GM23338 (cell line): ENCODE data around the gene TTC31. TPM values are rescaled to one million over a fixed set of nuclear protein-coding genes. Genes with fewer than 3 reads are reported as not detected.
A peak's percentile ranks its signal among the peaks of the same experiment; 100 is the strongest.

Experiments
- ATAC-seq: fragments of 200-7000 bp; cut with Tn5 transposase; 3 replicates; pipeline ENCODE4 v1.9.1; 2020
- DNase-seq: peaks from one replicate; pipeline ENCODE4 v3.0.0-alpha.2; 2015; ENCODE audit warnings: low spot score
- H2AFZ ChIP-seq: fragments of 200-600 bp; sonication (generic); 2 replicates; pipeline ENCODE4 v1.8.0; 2016; ENCODE audit warnings: antibody characterized with exemption, mild to moderate bottlenecking, moderate library complexity
- H3F3A ChIP-seq: fragments of 200-600 bp; sonication (generic); replicated peaks from 2 replicates; pipeline ENCODE4 v1.8.0; 2017; ENCODE audit warnings: antibody characterized with exemption, mixed run types, low read depth
- H3K27ac ChIP-seq: fragments of 200-600 bp; sonication (generic); 2 replicates; pipeline ENCODE4 v1.6.1; 2016; ENCODE audit warnings: low read depth
- H3K27me3 ChIP-seq: fragments of 200-600 bp; sonication (generic); 2 replicates; pipeline ENCODE4 v1.8.0; 2016; ENCODE audit warnings: mild to moderate bottlenecking, mixed run types, moderate library complexity; ENCODE audit not compliant: insufficient read depth
- H3K36me3 ChIP-seq: fragments of 200-600 bp; sonication (generic); 2 replicates; pipeline ENCODE4 v1.8.0; 2016; ENCODE audit warnings: mild to moderate bottlenecking; ENCODE audit not compliant: insufficient read depth
- H3K4me1 ChIP-seq: fragments of 200-600 bp; sonication (generic); 2 replicates; pipeline ENCODE4 v1.8.0; 2016; ENCODE audit warnings: mild to moderate bottlenecking, moderate library complexity; ENCODE audit not compliant: insufficient read depth
- H3K4me2 ChIP-seq: fragments of 200-600 bp; sonication (generic); 2 replicates; pipeline ENCODE4 v1.7.1; 2017; ENCODE audit warnings: mixed run types
- H3K4me3 ChIP-seq: fragments of 200-600 bp; sonication (generic); 2 replicates; pipeline ENCODE4 v1.6.1; 2016; ENCODE audit warnings: mixed run types
- H3K79me2 ChIP-seq: fragments of 200-600 bp; sonication (generic); replicated peaks from 2 replicates; pipeline ENCODE4 v1.8.0; 2017; ENCODE audit warnings: mild to moderate bottlenecking; ENCODE audit not compliant: insufficient read depth
- H3K9me2 ChIP-seq: fragments of 200-600 bp; sonication (generic); 2 replicates; pipeline ENCODE4 v1.8.0; 2017; ENCODE audit not compliant: insufficient read depth
- H4K20me1 ChIP-seq: fragments of 200-600 bp; sonication (generic); replicated peaks from 2 replicates; pipeline ENCODE4 v1.8.0; 2017; ENCODE audit warnings: mild to moderate bottlenecking; ENCODE audit not compliant: insufficient read depth
- H3K27ac Mint-ChIP-seq: 2 replicates; pipeline ENCODE4 v1.8.0; 2020; ENCODE audit warnings: inconsistent platforms, mild to moderate bottlenecking, moderate library complexity, mixed read lengths
- H3K27me3 Mint-ChIP-seq: 3 replicates; pipeline ENCODE4 v1.8.0; 2022; ENCODE audit warnings: low read depth, mild to moderate bottlenecking, moderate library complexity, mixed read lengths, inconsistent platforms; ENCODE audit not compliant: insufficient read depth, poor library complexity
- H3K36me3 Mint-ChIP-seq: 3 replicates; pipeline ENCODE4 v1.8.0; 2021; ENCODE audit warnings: low read depth, mild to moderate bottlenecking, inconsistent platforms, moderate library complexity, mixed read lengths
- H3K4me1 Mint-ChIP-seq: 3 replicates; pipeline ENCODE4 v1.8.0; 2020; ENCODE audit warnings: mild to moderate bottlenecking, inconsistent platforms, mixed read lengths
- H3K4me3 Mint-ChIP-seq: 3 replicates; pipeline ENCODE4 v1.8.0; 2021; ENCODE audit warnings: moderate library complexity, mild to moderate bottlenecking, inconsistent platforms, mixed read lengths
- H3K9me3 Mint-ChIP-seq: 3 replicates; pipeline ENCODE4 v1.8.0; 2020; ENCODE audit warnings: moderate library complexity, mild to moderate bottlenecking, inconsistent platforms, mixed read lengths
- EZH2 ChIP-seq: fragments of 200-600 bp; sonication (generic); IDR thresholded peaks from one replicate; pipeline ENCODE4 v1.8.0; 2017; ENCODE audit warnings: antibody characterized with exemption, mild to moderate bottlenecking, low read depth; ENCODE audit not compliant: unreplicated experiment
- EZH2phosphoT487 ChIP-seq: fragments of 200-600 bp; sonication (generic); IDR thresholded peaks from one replicate; pipeline ENCODE4 v1.8.1; 2018; ENCODE audit warnings: antibody characterized with exemption; ENCODE audit not compliant: unreplicated experiment
- JUNB ChIP-seq: IDR thresholded peaks from one replicate; pipeline ENCODE4 v1.6.1; 2016; ENCODE audit warnings: antibody characterized with exemption; ENCODE audit not compliant: unreplicated experiment
- NANOG ChIP-seq: IDR thresholded peaks from 2 replicates; pipeline ENCODE4 v1.6.1; 2016; ENCODE audit warnings: antibody characterized with exemption, borderline replicate concordance
- STAT1 ChIP-seq: IDR thresholded peaks from one replicate; pipeline ENCODE4 v1.6.1; 2016; ENCODE audit warnings: antibody characterized with exemption; ENCODE audit not compliant: unreplicated experiment
- ZNF114 ChIP-seq: fragments of 250-450 bp; sonication (Bioruptor Pico); IDR thresholded peaks from 2 replicates; pipeline ENCODE4 v1.5.0; 2020; ENCODE audit warnings: mild to moderate bottlenecking, moderate library complexity
- ZNF331 ChIP-seq: fragments of 250-450 bp; sonication (Bioruptor Pico); IDR thresholded peaks from 2 replicates; pipeline ENCODE4 v1.5.0; 2020; ENCODE audit warnings: low read depth, mild to moderate bottlenecking, moderate library complexity
- polyA plus RNA-seq: library from polyadenylated mRNA; unstranded; fragments of >200 nt; fragmentation: Nextera tagmentation; extraction: Ambion mirVana; gene quantifications from 2 replicates; pipeline ENCODE4 v1.2.1, GENCODE V29; 2016
- total RNA-seq: library from RNA; depleted of rRNA; stranded (reverse); fragments of >200 nt; shearing (Covaris generic); gene quantifications from 2 replicates; pipeline ENCODE4 v1.2.3, GENCODE V29; 2014
- TF ChIP-seq, protein P1 (sequence below): fragments of 250-450 bp; sonication (Bioruptor Pico); IDR thresholded peaks from 2 replicates; pipeline ENCODE4 v1.5.0; 2020; ENCODE audit warnings: mild to moderate bottlenecking, moderate library complexity
- TF ChIP-seq, protein P2 (sequence below): IDR thresholded peaks from one replicate; pipeline ENCODE4 v1.6.1; 2018; ENCODE audit warnings: antibody characterized with exemption; ENCODE audit not compliant: unreplicated experiment
- TF ChIP-seq, protein P3 (sequence below): IDR thresholded peaks from 2 replicates; pipeline ENCODE4 v1.6.1; 2016; ENCODE audit warnings: antibody characterized with exemption

TTC31 gene
- total and polyA plus RNA-seq, 2 experiments from 2014 or later: 15.8 to 29.2 TPM

DNA sequence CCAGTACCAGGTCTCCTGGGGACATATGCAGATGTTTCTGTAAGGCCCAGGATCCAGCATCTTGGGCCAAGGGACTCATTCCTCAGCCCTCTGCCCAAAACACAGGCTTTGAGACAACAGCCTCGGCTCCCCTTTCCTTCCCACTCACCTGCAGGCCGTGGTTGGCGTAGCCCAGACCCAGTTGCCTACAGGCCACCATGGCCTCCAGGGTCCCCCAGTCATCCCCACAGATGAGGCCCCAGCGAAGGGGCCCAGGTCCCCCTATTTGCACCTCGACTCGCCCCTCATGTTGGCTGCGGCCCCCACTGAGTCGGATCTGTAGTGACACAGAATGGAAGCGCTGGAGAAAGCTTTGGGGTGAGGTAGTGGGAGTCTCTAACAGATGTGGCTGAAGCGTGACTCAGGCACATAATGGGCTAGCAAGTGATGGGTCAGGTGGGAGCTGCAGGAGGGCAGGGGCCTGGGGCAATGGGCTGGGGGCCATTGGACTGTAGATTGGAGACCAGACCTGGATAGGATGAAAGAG is 52.6 kb downstream of the TTC31 start (continued):
- TF ChIP-seq, protein P1, sequence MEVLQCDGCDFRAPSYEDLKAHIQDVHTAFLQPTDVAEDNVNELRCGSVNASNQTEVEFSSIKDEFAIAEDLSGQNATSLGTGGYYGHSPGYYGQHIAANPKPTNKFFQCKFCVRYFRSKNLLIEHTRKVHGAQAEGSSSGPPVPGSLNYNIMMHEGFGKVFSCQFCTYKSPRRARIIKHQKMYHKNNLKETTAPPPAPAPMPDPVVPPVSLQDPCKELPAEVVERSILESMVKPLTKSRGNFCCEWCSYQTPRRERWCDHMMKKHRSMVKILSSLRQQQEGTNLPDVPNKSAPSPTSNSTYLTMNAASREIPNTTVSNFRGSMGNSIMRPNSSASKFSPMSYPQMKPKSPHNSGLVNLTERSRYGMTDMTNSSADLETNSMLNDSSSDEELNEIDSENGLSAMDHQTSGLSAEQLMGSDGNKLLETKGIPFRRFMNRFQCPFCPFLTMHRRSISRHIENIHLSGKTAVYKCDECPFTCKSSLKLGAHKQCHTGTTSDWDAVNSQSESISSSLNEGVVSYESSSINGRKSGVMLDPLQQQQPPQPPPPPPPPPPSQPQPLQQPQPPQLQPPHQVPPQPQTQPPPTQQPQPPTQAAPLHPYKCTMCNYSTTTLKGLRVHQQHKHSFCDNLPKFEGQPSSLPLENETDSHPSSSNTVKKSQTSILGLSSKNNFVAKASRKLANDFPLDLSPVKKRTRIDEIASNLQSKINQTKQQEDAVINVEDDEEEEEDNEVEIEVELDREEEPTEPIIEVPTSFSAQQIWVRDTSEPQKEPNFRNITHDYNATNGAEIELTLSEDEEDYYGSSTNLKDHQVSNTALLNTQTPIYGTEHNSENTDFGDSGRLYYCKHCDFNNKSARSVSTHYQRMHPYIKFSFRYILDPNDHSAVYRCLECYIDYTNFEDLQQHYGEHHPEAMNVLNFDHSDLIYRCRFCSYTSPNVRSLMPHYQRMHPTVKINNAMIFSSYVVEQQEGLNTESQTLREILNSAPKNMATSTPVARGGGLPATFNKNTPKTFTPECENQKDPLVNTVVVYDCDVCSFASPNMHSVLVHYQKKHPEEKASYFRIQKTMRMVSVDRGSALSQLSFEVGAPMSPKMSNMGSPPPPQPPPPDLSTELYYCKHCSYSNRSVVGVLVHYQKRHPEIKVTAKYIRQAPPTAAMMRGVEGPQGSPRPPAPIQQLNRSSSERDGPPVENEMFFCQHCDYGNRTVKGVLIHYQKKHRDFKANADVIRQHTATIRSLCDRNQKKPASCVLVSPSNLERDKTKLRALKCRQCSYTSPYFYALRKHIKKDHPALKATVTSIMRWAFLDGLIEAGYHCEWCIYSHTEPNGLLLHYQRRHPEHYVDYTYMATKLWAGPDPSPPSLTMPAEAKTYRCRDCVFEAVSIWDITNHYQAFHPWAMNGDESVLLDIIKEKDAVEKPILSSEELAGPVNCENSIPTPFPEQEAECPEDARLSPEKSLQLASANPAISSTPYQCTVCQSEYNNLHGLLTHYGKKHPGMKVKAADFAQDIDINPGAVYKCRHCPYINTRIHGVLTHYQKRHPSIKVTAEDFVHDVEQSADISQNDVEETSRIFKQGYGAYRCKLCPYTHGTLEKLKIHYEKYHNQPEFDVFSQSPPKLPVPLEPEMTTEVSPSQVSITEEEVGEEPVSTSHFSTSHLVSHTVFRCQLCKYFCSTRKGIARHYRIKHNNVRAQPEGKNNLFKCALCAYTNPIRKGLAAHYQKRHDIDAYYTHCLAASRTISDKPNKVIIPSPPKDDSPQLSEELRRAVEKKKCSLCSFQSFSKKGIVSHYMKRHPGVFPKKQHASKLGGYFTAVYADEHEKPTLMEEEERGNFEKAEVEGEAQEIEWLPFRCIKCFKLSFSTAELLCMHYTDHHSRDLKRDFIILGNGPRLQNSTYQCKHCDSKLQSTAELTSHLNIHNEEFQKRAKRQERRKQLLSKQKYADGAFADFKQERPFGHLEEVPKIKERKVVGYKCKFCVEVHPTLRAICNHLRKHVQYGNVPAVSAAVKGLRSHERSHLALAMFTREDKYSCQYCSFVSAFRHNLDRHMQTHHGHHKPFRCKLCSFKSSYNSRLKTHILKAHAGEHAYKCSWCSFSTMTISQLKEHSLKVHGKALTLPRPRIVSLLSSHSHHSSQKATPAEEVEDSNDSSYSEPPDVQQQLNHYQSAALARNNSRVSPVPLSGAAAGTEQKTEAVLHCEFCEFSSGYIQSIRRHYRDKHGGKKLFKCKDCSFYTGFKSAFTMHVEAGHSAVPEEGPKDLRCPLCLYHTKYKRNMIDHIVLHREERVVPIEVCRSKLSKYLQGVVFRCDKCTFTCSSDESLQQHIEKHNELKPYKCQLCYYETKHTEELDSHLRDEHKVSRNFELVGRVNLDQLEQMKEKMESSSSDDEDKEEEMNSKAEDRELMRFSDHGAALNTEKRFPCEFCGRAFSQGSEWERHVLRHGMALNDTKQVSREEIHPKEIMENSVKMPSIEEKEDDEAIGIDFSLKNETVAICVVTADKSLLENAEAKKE (CRISPR knock-in tag): no peak
- TF ChIP-seq ZNF114 (CRISPR knock-in tag) (no peak), NANOG (no peak), STAT1 (no peak), ZNF331 (CRISPR knock-in tag) (no peak)

DNA sequence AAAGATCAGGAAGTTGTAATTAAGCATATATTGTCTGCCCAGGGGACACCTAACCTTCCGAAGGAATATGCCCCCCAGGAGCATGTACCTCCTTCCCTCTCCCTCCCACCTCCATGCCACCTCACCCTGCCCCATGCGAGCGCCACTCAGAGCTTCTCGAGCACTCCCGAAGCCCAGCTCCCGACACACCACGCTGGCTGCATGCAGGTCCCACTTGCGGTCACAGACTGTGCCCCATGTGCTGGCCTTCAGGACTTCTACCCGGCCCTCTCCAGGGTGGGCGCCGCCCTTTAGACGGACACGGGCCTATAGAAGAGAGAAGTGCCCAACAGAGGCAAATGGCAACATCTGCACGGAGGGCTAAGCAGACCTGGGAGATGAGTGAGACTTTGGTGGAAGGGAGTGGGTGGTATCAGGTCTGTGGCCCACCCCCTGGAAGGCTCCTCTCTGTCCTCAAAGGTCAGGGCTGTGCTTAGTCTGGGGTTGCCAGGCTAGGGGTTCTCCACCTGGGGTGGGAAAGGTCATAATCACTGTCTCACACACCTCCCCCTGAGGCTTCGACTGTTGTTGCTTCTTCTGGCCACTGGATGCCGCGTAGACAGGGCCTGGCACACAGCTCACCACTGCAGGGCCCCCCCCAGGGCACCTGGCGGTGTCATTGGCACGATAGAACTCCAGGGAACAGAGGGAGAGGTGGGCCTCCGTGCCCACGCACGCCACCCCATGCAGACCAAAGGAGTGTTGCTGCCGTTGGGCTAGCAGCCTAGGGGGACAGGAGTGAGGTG is 53.5 kb downstream of the TTC31 start:
- Histone ChIP-seq H3K27me3 (no peaks in the 10 kb centered on the region), H3K9me2 (no peaks in the 10 kb centered on the region), H4K20me1 (no peaks in the 10 kb centered on the region; the same call in 1 of the 2 replicates), H3F3A (no peaks in the 10 kb centered on the region), H3K27ac (no peak overlapping the region), H3K79me2 (no peaks in the 10 kb centered on the region), H3K4me3 (no peak overlapping the region), H3K36me3 (no peaks in the 10 kb centered on the region), H2AFZ (no peak overlapping the region), H3K4me1 (no peaks in the 10 kb centered on the region), H3K4me2 (no peak overlapping the region)
- Mint-ChIP-seq H3K4me3 (no peak overlapping the region), H3K9me3 (no peaks in the 10 kb centered on the region; the same call in 2 of the 3 replicates), H3K4me1 (no peaks in the 10 kb centered on the region; the same call in none of the 3 replicates), H3K27me3 (peaks cover 6% of the 10 kb centered on the region), H3K36me3 (peaks cover 18% of the 10 kb centered on the region), H3K27ac (no peak overlapping the region)
- ATAC-seq (peak; percentile 33; the same call in 2 of the 3 replicates), DNase-seq (no peak)
- no peak for TF ChIP-seq JUNB
- no peak for TF ChIP-seq NANOG
- TF ChIP-seq, protein P2, sequence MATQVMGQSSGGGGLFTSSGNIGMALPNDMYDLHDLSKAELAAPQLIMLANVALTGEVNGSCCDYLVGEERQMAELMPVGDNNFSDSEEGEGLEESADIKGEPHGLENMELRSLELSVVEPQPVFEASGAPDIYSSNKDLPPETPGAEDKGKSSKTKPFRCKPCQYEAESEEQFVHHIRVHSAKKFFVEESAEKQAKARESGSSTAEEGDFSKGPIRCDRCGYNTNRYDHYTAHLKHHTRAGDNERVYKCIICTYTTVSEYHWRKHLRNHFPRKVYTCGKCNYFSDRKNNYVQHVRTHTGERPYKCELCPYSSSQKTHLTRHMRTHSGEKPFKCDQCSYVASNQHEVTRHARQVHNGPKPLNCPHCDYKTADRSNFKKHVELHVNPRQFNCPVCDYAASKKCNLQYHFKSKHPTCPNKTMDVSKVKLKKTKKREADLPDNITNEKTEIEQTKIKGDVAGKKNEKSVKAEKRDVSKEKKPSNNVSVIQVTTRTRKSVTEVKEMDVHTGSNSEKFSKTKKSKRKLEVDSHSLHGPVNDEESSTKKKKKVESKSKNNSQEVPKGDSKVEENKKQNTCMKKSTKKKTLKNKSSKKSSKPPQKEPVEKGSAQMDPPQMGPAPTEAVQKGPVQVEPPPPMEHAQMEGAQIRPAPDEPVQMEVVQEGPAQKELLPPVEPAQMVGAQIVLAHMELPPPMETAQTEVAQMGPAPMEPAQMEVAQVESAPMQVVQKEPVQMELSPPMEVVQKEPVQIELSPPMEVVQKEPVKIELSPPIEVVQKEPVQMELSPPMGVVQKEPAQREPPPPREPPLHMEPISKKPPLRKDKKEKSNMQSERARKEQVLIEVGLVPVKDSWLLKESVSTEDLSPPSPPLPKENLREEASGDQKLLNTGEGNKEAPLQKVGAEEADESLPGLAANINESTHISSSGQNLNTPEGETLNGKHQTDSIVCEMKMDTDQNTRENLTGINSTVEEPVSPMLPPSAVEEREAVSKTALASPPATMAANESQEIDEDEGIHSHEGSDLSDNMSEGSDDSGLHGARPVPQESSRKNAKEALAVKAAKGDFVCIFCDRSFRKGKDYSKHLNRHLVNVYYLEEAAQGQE: no peak
- TF ChIP-seq EZH2phosphoT487: no peak
- TF ChIP-seq ZNF331 (CRISPR knock-in tag): no peak
- no peak for TF ChIP-seq EZH2
- no peak for TF ChIP-seq ZNF114 (CRISPR knock-in tag)
- TF ChIP-seq STAT1: no peak
- TF ChIP-seq, protein P3, sequence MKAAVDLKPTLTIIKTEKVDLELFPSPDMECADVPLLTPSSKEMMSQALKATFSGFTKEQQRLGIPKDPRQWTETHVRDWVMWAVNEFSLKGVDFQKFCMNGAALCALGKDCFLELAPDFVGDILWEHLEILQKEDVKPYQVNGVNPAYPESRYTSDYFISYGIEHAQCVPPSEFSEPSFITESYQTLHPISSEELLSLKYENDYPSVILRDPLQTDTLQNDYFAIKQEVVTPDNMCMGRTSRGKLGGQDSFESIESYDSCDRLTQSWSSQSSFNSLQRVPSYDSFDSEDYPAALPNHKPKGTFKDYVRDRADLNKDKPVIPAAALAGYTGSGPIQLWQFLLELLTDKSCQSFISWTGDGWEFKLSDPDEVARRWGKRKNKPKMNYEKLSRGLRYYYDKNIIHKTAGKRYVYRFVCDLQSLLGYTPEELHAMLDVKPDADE: no peak
